ENCODE data around the gene KLHDC8A.
"Not testable (repeated sequence)": the region's sequence is repeated elsewhere in the genome, so short reads cannot be mapped to it uniquely, and the experiment has no call there.

Gene KLHDC8A

GRCh38 chr1:205298191-205298994 lies 58.3 kb downstream of the KLHDC8A start:
- DNase-seq (ENCODE audit: low read depth in 1 of 2, low spot score in 1 of 2) = no peak

GRCh38 chr1:205297546-205298177 lies 59.1 kb downstream of the KLHDC8A start:
- DNase-seq (ENCODE audit: low read depth in 1 of 2, low spot score in 1 of 2) = not testable (repeated sequence)

GRCh38 chr1:205296154-205296553 lies 60.6 kb downstream of the KLHDC8A start:
- no peak for DNase-seq (ENCODE audit: low read depth in 1 of 2, low spot score in 1 of 2)

GRCh38 chr1:205294934-205295333 lies 61.8 kb downstream of the KLHDC8A start:
- DNase-seq (ENCODE audit: low read depth in 1 of 2, low spot score in 1 of 2) = no peak

GRCh38 chr1:205294175-205294917 lies 62.4 kb downstream of the KLHDC8A start:
- no peak for DNase-seq (ENCODE audit: low read depth in 1 of 2, low spot score in 1 of 2)

GRCh38 chr1:205293350-205294074 lies 63.2 kb downstream of the KLHDC8A start:
- DNase-seq (ENCODE audit: low read depth in 1 of 2, low spot score in 1 of 2) = no peak

- DNase-seq (ENCODE audit: low read depth in 1 of 2, low spot score in 1 of 2) = no peak
Measured at GRCh38 chr1:205291596-205291995, 65.1 kb downstream of the KLHDC8A start.

GRCh38 chr1:205287767-205288559 lies 68.8 kb downstream of the KLHDC8A start:
- peak; percentile 62 to 67 for DNase-seq (ENCODE audit: low read depth in 1 of 2, low spot score in 1 of 2)

GRCh38 chr1:205287076-205287475 lies 69.6 kb downstream of the KLHDC8A start:
- no peak for DNase-seq (ENCODE audit: low read depth in 1 of 2, low spot score in 1 of 2)

- DNase-seq (ENCODE audit: low read depth in 1 of 2, low spot score in 1 of 2) = peak; percentile 30 to 45
Measured at GRCh38 chr1:205286335-205286950, 70.3 kb downstream of the KLHDC8A start.
